Prostate gland (tissue), 2 donors: ENCODE measurements around the gene AKIP1.

Experiments
- POLR2A ChIP-seq: fragments of 450-650 bp; IDR thresholded peaks from one replicate; pipeline ENCODE4 v1.6.1; 2016; ENCODE audit warnings: antibody characterized with exemption, mild to moderate bottlenecking
- TF ChIP-seq, protein P1 (sequence below), 4 experiments: fragments of 200-600 bp in 2 of 4; fragments of 450-650 bp in 2 of 4; sonication (generic) in 2 of 4; IDR thresholded peaks; 1 replicate in 3 of 4; 2 replicates in 1 of 4; pipeline ENCODE4 v1.5.1; 2016 to 2019; ENCODE audit warnings: antibody characterized with exemption in 4 of 4, mild to moderate bottlenecking in 2 of 4, moderate library complexity in 2 of 4

DNA sequence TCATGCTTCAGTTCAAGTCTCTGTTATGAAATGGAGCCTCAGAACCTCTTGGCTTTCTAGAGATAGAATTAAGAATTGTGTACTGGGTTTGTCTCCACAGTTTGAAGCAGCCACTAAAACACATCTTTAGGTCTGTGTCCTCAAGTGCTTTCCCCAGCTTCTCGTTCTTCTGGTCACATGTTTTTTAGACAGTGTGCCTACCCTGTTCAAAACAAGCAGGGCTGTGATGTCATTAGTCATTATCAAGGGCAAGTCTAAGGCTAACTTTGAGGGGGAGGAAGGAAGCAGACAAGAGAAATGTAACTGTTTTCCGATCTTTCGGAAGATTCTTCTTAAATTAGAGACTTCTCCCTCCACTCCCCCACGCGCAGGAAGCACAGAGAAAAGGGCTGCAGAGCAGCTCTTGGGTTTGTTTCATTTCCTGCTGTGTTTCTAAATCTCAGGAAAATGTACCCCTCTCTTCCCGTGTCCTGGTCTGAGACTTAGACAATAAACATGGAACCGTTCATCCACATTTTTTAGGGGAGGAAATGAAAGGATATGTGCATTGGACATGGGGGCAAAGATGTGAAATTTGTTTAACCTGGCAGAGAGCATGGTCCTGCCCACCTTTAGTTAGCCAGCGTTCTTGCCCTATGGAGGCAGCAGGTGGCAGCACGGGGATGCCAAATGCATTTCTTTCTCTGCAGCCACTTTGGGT, 3.1 kb downstream of the AKIP1 start:
- TF ChIP-seq, protein P1, sequence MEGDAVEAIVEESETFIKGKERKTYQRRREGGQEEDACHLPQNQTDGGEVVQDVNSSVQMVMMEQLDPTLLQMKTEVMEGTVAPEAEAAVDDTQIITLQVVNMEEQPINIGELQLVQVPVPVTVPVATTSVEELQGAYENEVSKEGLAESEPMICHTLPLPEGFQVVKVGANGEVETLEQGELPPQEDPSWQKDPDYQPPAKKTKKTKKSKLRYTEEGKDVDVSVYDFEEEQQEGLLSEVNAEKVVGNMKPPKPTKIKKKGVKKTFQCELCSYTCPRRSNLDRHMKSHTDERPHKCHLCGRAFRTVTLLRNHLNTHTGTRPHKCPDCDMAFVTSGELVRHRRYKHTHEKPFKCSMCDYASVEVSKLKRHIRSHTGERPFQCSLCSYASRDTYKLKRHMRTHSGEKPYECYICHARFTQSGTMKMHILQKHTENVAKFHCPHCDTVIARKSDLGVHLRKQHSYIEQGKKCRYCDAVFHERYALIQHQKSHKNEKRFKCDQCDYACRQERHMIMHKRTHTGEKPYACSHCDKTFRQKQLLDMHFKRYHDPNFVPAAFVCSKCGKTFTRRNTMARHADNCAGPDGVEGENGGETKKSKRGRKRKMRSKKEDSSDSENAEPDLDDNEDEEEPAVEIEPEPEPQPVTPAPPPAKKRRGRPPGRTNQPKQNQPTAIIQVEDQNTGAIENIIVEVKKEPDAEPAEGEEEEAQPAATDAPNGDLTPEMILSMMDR (IDR thresholded peaks at IDR 0.05): peak in 3 of 4 experiments; percentile 40 to 62 (median 54)
- no peak for TF ChIP-seq POLR2A
